GM18517 (cell line): ENCODE results near the gene TMC3.
"Not testable (repeated sequence)": the region's sequence is repeated elsewhere in the genome, so short reads cannot be mapped to it uniquely, and the experiment has no call there.

ENCODE experiments used
- ATAC-seq: cut with Tn5 transposase; IDR thresholded peaks from one replicate; pipeline ENCODE4 v1.9.1; 2021; ENCODE audit warnings: mild to moderate bottlenecking, moderate library complexity; ENCODE audit not compliant: unreplicated experiment

Gene TMC3

DNA sequence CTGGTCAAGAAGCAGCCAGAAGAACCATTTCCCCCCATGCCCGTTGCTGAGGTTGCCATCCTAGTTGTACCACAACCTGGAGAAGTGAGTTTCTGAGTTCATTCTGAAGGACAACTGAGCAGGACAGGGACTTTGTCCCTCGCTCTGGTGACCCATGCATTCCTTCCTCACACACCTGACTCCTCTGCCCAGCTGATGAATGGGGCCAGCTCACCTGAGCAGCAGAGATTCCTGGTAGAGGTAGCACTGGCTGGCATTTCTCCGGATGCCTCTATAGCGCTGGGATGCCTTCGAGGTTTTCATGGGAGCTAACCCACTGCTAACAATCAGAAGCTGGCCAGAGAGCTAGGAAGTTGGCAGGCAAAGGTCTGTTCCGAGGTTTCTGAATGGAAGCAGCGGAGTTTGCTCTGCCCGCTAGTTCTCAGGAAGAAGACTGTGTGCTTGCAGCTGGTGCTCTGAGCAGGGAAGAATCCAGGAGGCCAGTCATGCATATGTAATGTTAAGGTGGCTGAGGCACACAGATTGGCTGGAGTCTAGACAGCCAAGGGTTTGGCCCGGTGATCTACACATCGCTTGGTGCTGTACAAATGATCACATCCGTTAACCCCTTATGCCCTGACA lies at the start of gene TMC3:
TMC3 (minus strand) TSS at position 439 of the 621 bp plus-strand sequence; CDS start at position 303, 136 bp downstream.
- ATAC-seq: no peak

DNA sequence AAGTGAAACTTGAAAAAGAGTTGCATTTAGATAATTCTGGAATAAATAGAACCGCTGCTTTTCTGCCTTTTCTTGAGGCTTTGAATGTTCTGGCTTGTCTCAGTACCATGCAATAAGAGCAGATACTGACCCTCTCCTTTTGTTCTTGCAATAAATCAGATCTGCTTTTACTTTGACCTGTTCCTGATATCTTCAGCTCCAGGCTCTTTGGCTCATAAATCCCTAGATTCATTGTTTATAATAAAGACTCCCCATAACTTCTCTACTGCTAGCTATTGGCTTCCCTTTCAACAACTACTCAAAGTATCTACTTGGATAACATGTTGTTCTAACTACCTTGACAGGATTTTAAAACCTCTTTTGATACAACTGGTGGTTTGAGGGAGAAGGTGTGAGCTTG lies 47.4 kb upstream of the TMC3 start:
- no peak for ATAC-seq

DNA sequence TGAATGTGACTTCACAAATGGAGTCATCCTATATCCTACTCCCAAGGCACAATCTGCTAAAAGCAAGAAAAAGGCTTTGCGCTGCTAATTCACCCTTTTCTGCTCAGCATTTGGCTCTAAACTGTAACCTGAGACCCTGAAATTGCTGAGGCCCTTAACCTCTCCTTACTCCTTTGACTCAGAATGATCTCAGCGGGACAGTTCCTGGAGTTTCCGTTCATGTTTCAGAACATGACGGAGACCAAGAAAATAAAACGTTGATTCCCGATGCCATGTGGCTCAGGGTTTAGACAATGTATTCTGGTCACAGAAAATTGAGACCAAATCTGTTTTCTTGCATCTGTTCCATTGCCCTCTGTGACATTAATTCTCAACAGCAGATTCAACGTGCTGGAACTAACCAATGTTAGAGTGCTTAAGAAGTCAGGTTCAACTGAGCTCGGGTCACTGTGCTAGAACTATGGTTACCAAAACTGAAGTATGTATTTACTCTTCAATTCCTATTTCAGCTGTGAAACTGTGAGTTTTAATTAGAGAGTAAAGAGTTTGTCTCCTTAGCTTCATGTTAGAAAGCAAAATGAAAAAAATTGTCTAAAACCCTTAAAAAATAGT lies 45.4 kb upstream of the TMC3 start:
- no peak for ATAC-seq

DNA sequence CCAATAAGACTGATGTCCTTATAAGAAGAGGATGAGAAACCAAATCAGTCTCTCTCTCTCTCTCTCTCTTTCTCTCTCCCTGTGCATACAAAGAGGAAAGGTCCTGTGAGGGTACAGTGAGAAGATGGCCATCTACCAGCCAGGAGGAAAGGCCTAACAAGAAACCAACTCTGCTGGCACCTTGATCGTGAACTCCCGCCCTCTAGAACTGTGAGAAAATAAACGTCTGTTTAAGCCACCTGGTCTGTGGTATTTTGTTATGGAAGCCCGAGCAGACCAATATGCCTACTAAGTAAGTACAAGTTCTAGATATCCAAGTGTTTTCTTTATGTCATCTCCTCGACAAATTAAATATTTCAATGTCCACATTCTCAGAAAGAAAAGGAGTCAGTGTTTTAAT lies 44.9 kb upstream of the TMC3 start:
- ATAC-seq: no peak

DNA sequence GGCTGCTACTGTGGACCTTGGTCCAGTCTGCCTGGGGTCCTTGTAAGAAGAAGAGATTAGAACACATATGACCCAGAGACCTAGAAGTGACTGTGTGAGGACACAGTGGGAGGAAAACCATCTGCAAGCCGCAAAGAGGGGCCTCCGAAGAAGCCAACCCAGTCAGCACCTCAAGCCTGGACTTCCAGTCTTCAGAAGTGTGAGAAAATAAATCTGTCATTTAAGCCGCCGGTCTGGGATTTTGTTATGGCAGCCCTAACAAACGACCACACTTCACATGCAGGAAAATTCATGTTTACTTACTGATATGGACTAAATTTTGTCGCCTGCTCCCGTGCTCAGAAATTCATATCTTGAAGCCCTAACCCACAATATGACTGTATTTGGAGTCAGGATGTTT lies 44.4 kb upstream of the TMC3 start:
- ATAC-seq: no peak

DNA sequence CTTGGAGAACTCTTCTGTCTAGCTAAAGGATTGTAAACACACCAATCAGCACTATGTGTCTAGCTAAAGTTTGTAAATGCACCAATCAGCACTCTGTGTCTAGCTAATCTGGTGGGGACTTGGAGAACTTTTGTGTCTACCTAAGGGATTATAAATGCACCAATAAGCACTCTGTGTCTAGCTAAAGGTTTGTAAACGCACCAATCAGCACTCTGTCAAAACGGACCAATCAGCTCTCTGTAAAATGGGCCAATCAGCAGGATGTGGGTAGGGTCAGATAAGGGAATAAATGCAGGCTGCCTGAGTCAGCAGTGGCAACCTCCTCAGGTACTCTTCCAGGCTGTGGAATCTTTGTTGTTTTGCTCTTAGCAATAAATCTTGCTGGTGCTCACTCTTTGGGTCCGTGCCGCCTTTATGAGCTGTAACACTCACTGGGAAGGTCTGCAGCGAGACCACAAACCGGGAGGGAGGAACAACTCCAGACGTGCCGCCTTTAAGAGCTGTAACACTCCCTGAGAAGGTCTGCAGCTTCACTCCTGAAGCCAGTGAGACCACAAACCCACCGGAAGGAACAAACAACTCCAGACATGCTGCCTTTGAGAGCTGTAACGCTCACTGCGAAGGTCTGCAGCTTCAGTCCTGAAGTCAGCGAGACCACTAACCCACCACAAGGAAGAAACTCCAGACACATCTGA lies 40.4 kb upstream of the TMC3 start:
- ATAC-seq: not testable (repeated sequence)

DNA sequence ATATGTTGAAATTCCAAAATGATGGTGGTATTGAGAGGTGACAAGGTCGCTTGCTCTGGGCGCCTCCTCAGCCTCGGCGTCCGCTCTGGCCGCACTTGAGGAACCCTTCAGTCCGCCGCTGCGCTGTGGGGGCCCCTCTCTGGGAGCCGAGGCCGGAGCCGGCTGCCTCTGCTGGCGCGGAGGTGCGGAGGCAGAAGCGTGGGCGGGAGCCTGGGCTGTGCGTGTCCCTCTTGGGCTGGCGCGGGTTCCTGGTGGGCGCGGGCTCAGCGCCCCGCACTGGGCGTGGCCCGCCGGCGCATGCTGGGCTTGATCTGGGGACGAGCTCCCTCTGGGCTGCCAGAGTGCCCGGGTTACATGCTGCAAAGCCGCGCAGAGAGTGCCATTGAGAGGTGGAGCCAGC lies 39.8 kb upstream of the TMC3 start:
- no peak for ATAC-seq

DNA sequence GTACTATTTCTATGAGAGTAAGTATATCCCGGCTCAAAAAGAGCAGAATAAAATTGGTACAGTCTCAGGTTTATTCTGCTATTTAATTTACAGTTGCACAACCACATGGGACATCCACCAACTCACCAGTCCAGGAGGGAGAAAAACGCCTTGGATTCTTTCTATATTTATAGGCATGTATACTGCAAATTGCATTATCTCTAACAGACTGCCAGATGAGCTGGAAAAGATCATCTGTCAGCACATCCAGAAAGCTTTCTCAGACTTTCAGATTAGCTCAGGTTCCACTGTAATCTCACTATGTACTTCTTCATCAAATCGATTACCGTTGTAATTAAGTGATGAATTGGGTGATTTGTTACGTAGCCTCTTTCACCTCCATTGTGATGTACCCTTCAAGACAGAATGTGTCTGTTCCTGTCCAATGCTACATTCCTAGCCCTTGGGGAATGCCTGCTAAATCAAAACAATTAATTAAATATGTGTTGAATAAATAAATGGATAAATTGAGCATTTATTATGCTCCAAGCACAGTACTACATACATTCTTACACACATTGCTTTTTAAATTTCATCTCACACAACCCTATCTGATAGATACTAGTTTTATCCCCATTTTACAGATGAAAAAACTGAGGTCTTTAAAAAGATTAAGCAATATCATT lies 38.1 kb upstream of the TMC3 start:
- ATAC-seq: no peak

DNA sequence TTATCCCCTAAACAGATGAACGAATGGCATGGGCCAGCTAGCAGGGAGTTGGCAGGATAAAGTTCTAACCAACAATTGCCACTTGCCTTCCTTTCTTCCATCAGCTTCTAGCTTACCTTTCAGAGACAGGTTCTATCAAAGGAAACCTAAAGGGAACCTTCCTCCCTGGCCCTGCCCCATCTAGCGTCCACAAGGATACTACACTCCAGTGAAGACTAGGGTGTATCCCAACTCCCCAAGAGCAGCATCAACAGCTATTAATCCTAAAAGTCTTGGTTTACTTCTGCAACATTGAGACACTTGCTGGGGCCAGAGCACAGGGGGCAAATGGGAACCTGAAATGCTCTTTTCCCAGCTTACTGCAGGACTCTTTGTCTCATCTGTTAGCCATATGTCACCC lies 37.0 kb upstream of the TMC3 start:
- ATAC-seq: no peak

DNA sequence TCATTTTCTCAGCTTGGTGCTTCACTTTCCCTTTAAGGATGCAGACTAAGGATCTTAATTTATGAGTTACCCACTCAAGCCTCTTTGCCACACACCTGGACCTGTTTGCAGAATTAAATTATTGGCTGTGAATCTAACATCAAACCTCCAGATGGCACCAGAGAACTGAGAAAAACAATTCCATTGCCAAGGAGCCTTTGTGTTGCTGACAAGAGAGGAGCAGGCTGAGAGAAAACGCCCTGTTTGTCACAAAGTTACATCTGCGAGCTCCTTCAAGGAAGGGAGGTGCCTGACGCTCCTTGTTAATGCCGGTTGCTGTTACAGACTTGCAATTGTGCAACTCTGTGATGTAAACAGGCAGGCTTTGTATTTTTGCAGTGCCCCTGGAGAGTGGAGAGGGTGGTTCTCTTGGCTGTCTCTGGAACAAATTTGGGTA lies 36.3 kb upstream of the TMC3 start:
- ATAC-seq: no peak

DNA sequence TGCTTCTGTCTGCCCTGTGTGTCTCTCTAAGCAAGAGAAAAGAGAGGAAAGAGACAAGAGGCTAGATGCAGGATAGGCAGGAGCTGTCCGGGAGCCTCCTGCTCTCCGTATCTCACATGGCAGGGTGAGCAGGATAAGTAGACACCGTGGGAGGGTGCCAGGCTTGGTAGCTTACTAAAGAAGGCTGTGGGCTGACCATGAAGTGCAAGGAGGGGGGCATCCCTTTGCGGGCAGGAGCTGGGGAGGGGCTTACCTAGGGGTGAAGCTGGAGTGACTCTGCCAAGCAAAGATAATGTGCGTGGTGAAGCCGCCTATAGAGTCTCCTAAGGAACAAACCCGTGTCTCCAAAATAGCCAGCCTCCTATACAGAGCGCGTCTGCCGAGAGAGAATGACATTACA lies 33.7 kb upstream of the TMC3 start:
- no peak for ATAC-seq

DNA sequence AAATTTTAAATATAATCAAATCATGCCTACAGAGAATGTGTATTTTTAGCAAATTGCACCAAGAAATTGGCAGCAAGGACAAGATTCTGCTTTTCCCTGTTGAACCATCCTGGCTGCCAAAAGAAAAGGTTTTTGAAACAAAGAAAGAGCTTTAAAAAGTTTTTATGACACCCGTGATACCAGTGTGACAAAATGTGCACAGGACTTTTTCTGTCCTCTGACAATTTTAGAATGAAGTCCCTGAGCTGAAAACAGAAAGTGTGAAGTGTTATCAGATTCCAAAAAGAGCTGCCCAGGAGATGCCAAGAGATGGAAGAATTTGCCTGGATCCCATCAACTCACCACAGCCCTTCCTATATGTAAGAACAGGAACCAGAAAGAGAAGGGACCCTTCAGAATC lies 33.2 kb upstream of the TMC3 start:
- ATAC-seq: no peak

DNA sequence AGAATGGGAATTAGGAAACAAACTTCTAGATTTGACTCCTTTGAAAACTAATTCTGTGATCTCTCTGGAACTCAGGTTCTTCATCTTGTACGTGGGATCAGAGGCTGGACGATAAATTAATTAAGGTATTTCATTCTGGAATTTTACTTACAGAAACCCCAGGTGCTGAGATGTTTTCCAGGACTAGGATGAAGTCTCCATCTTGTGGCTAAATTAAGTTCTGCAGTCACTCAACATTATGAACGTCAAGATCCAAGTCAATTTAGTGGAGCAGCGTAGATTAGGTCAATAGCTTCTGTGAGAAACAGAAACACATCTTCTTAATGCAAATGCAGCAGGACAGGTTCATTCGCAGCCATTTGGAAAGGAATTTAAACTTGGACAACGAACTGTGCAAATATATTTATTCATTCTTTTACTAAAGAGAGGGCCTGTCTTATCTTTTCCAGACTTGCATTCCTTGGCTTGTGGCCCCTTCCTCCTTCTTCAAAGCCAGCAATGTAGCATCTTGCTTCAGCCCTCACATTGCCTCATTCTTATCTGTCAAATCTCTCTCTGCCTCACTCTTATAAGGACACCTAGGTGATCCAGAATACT lies 26.7 kb upstream of the TMC3 start:
- no peak for ATAC-seq

DNA sequence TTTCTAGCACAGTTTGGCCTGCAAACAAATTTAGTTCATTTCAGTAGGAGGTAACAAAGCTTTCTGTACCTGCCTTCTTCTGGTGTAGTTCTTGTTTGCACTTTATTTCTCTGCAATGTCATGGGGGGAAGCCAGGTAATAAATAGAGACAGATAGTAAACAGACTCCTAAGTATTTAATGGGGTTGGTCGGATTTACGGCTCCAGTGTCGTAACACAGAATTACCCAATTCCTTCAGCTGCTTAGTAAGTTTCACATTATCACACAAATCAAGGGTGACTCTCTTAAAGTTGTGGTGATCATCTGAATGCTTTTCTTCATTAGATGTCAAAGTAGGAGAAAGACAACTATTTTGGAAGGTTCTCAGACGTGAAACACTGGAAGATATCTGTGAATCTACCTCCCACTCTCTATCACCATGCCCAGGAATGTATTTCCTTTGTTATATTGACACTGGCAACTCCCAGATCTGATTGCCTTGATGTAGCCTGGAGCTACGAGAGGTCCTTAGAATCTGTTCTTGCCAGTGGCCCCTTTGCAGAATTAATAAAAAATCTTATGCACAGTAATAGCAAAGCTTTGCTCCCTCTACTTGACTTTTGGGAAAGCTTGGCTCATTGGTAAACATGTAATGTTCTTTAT lies 25.0 kb upstream of the TMC3 start:
- no peak for ATAC-seq

DNA sequence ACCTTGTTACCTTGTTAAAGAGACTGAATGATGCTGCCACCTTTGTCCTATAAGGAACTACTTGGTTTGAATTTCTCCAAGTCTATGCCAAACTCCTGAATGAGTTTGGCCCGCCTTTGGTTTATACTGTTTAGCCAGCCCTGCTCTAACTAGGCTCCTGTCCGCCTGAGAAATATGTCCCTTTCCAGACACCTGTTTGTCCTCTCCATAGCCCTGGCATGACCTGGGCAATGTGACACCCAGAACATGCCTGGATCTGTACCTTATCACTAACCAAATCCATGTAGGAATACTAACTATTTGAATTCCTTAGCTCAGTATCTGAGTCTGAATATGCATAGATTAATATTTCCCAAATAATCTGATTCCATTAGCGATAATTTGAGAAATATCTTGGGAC lies 24.4 kb upstream of the TMC3 start:
- no peak for ATAC-seq

DNA sequence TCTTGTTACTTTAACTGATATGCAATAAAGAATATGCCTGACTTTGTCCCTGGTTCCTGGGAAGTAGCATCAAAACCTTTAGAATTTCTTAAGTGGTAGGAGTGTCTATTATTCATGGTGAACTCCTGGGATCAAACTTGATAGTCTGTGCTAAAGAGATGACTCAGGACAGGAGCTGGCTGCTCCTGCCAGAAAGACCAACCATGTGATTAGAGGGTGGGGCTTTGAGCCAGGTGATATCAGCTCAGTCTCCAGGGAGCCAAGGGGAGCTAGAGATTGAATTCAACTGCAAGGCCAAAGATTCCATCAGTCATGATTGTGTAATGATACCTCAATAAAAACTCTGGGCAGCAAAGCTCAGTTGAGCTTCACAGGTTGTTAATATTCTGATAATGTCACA lies 20.6 kb upstream of the TMC3 start:
- ATAC-seq: no peak

DNA sequence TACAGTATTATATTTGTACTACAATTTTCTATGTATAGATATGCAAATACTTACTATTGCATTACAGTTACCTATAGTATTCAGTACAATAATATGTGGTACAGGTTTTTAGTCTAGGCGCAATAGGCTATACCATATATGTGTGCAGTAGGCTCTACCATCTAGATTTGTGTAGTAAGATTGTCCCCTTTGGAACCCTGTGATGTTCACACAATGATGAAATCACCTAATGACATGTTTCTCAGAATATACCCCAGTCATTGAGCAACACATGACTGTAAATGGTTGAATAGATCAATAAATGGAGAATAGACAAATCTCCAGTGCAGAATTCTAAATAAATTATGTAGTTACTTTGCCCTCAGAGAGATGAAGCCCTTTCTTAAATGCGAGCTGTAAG lies 17.6 kb upstream of the TMC3 start:
- ATAC-seq: no peak

DNA sequence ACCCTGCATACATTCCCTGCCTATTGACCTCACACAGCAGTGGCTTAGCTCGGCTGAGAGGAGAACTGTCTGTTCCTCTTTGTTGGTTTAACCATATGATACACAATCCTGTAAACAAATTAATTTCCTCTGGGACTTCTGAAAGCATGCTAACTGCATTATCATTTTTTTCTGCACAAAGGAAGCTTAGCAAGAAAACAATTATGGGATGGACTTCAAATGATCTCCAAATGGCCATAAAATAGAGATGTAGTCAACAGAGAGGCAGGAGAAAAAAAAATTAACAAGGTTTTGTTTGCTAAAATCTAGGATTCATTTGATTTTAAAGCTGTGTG lies 14.4 kb upstream of the TMC3 start:
- no peak for ATAC-seq

DNA sequence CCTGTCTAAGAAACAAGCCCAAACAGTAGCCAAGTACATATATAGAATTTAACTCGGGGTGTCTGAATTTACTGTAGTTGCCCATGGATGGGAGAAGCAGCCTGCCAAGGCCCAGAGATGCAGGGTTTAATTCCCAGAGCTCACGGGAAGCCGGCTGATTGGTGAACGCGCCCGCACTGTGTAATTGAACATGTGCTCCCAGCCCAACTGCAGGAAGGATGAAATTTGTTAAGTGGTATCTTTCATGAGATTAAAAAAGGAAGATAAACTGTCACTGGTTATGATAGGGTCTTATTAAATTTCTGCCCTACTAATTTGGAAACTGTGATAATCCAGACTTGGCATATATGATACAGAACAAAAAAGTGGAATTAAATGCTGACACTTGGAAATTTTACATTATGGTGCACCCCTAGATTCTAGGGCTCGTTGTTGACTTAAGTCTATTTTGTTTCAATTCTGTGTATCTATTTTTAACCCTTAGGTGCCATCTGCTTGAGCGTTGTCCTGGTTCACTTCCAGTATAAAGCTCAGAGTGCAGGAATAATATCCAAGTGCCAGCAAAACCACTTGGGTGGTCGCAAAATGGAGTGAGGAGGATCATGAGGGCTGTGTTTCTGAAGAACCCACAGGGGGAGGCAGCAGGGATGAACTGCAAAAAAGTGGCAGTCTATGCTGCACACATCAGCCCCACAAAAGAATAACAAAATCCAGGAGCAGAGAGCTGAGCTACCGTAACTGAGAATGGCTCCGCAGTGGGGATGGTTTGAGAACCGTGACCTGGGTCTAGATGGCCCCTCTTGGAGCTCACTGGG lies 13.8 kb upstream of the TMC3 start:
- no peak for ATAC-seq

DNA sequence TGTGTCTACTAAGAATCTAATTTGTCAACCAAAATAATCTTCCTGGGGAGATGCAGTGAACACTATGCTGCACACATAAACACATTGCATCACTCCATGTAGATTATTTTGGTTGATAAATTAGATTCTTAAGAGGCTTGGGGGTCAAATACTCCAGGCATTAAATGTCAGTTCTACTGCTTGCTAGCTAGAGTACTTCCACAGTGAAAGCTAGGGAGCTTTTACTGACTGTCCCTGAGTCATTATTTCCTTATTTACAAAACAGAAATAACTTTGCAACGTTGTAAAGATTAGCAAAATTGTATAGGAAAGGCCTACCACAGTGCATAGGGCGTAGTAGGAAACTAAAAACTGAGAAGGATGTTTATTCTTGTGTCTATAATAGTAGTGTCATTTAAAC lies 12.9 kb upstream of the TMC3 start:
- no peak for ATAC-seq
